ENCODE data around the gene ARL2BP. TPM values are rescaled to one million over a fixed set of nuclear protein-coding genes. Genes with fewer than 3 reads are reported as not detected.

The ARL2BP gene
- total and polyA plus RNA-seq, 9 of the 15 experiments (the other 6 are each of a cell fraction or from before 2014, with no cell fraction given): 16.7 to 41.8 (median 27.2) TPM

- TF ChIP-seq CHAMP1 (IDR thresholded peaks at IDR 0.05) (no peak), MBD2 (IDR thresholded peaks at IDR 0.05; ENCODE audit: borderline replicate concordance, low read depth) (no peak), KAT8 (IDR thresholded peaks at IDR 0.05; ENCODE audit: low read depth) (no peak)
Measured at GRCh38 chr16:57263541-57264351, 18.7 kb downstream of the ARL2BP start (continued).

GRCh38 chr16:57264381-57264780 is 19.3 kb downstream of the ARL2BP start:
- no peak overlapping the region for H3K27ac ChIP-seq (ENCODE audit: extremely low read depth, low read depth, low read length)
- H4K20me1 ChIP-seq (replicated peaks; ENCODE audit: control insufficient read depth, insufficient read depth, low read length): no peaks in the 10 kb centered on the region
- ChIA-PET POLR2A (no interaction called here), CTCF (ENCODE audit: low intra/inter-chr PET ratio) (no interaction called here)
- no peak overlapping the region for H3K4me3 ChIP-seq
- intact Hi-C loops (cut with micrococcal nuclease): no loop called here
- H3K27me3 ChIP-seq (ENCODE audit: control insufficient read depth in 2 of 2, insufficient read depth in 2 of 2, low read length in 2 of 2): no peaks in the 10 kb centered on the region
- no peak overlapping the region; a peak in 1 of 4 replicates for H3K9ac ChIP-seq (ENCODE audit: insufficient read depth in 1 of 2, low read depth in 2 of 2, low read length in 2 of 2)
- TF ChIP-seq PRMT5 (CRISPR knock-in tag; IDR thresholded peaks at IDR 0.05): no peak
- no peak for TF ChIP-seq ZNF583 (CRISPR knock-in tag; IDR thresholded peaks at IDR 0.05)
- no peak for TF ChIP-seq POLR2G (IDR thresholded peaks at IDR 0.05; ENCODE audit: low read depth, low read length)
- no peak for TF ChIP-seq ZNF239 (CRISPR knock-in tag; IDR thresholded peaks at IDR 0.05)
- no peak for TF ChIP-seq ZBTB2 (IDR thresholded peaks at IDR 0.05)
- H3K79me2 ChIP-seq (ENCODE audit: control insufficient read depth, insufficient read depth, low read length): no peaks in the 10 kb centered on the region
- no peaks in the 10 kb centered on the region for H3K36me3 ChIP-seq (ENCODE audit: control insufficient read depth, insufficient read depth, low read length)
- WGBS (ENCODE audit: insufficient coverage, low coverage, missing lambda C conversion rate): 60% methylated on average over 8 of the region's 8 CpGs
- DNase-seq (ENCODE audit: extremely low read depth in 1 of 4, low spot score in 3 of 4) (no peak), FAIRE-seq (no peak), ATAC-seq (no peak)
- H3K9me3 ChIP-seq (replicated peaks; ENCODE audit: control insufficient read depth, insufficient read depth, low read depth, low read length): no peaks in the 10 kb centered on the region
- in situ Hi-C loops (cut with MboI): no loop called here
- H3K9me1 ChIP-seq (ENCODE audit: control insufficient read depth, insufficient read depth, low read length): no peaks in the 10 kb centered on the region
- H3K4me2 ChIP-seq (ENCODE audit: insufficient read depth, low read length): no peak overlapping the region
- no peak overlapping the region for H2AFZ ChIP-seq (ENCODE audit: low read depth, low read length)
- no TSS peak for BruUV-seq (replicated peaks)
- H3K4me1 ChIP-seq (replicated peaks in 1 of 2; ENCODE audit: control insufficient read depth in 2 of 2, insufficient read depth in 2 of 2, low read length in 2 of 2): peaks cover 45 to 51% of the 10 kb centered on the region in 2 experiments

All from K562 (cell line).